Activated CD8-positive, alpha-beta memory T cell treated with anti-CD3 and anti-CD28 coated beads, Interleukin-2, amount 50 U/mL, for 4 hours (primary cell): Measurements from ENCODE around the gene RNF121.

Experiments
- DNase-seq: peaks from one replicate; pipeline ENCODE4 v3.0.0-alpha.2; 2020

Gene RNF121

GRCh38 chr11:72007089-72007476, 78.2 kb downstream of the RNF121 start:
- no peak for DNase-seq

- DNase-seq: no peak
These were observed 78.7 kb downstream of the RNF121 start for GRCh38 chr11:72007587-72007986.

GRCh38 chr11:72008728-72009127, 79.9 kb downstream of the RNF121 start:
- DNase-seq: no peak

DNA sequence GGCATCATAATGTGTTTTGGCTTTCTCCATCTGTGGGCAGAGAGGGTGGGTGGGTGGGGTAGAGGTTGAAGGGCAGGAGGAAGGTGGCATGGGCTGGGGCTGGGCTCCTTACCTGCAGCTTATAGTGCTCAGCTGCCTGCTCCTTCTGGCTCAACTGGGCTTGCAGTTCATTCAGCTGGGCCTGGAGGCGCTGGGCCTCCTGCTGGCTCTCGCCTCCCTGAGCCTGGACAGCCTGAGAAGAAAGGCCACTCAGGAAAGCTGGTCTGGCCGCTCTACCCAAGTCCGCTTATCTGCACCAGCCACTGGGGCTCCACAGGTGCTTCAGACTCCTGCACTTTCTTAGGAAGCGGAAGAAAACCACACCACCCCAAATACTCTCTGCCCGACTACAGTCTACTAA, 80.3 kb downstream of the RNF121 start:
- no peak for DNase-seq

DNA sequence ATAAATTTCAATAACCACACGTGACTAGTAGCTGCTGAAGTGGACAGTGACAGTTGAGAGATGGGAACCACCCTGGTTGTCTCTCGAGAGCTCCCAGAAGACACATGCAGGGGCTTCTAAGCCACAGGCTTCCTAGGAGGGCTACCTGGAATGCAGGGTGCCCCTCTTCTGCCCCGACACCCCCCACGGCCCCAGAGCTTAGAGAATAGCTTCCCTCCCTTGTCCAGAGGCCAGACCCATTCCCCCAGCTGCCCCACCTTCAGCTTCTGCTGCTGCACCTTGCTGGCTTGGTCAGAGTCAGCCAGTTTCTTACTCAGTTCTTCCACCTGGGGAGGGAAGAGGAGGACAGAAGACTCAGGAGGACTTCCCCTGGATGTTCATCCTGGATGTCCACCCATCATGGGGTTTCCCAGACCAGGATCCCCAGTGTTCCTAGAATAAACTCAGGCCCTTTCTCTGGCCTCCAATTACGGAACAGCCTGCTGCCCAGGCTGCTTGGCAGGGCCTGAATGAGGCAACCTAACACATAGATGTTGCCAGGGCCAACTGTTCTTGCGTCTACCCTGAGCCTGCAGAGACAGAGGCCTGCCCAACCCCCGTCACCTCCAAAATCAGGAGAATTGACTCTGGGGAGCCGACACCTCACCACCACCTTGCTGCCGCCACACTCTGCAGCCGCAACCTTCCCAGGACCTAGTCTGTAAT, 81.8 kb downstream of the RNF121 start:
- no peak for DNase-seq

DNA sequence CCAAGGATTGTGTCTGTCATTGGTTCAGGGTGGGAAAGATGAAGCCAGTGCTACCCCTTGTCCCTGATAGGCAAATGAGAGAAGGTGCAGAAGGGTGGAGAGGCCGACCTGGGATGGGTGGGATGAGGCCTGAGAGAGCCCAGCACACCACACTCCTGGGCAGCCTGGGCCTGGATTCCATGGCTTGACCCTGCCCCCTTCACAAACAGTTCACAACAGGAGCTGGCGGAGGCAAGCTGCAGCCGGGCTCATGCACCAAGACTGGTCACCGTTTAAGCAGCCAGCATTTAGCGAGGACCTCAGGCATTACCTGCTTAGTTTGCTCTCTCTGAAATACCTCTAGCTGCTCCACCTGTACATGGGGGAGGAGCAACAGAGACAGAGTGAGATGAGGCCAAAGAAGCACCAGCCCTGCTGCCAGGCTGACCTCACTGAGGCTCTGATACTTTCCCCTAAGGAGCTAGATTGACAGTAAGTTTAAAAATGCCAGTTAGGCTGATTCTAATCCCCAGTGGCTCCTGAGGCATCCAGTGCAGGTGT, 83.3 kb downstream of the RNF121 start:
- no peak for DNase-seq

GRCh38 chr11:72012897-72013721, 84.3 kb downstream of the RNF121 start:
- DNase-seq: no peak

DNA sequence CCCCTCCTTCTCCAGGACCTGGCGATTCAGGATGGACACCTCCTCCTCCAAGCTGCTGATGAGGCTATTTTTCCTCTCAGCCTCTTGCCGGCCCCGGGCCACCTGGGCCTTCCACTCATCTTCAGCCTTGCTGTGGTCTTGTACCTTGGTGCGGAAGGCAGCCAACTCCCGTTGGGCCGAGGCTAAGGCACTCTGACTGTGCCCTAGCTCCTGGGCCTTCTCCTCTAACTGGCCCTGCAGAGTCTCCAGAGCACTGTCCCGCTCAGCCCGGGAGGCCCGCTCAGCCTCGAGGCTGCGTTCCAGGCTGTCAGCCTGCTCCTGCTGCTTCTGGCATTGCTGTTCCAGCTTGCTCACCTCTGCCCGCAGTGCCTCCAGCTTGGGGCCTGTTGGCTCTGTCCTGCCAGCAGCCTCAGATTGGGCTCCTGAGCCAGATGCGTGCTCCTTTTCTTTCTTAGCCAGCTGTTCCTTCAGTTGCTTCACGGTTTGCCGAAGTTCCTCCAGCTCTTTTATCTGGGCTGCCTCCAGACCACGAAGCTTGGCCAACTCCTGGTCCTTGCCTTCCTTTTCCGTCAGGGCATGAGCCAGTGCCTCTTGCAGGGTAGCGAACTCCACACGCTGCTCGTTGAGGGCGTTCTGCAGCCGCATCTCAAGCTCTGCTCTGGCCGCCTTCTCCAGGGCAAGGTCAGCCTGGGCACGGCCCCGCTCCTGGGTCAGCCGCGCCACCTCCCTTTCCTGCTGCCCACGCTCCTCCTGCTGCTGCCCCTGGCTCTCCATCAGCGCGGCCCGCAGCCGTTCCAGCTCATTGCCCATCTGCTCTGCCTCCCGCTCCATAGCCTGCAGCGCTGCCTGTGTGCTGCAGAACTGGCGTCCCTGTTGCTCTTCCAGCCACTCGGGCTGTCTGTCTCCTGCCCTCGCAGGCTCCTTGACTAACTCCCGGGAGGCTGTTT, 85.2 kb downstream of the RNF121 start:
- no peak for DNase-seq

- DNase-seq: no peak
These were observed 86.0 kb downstream of the RNF121 start for GRCh38 chr11:72014761-72015320.

DNA sequence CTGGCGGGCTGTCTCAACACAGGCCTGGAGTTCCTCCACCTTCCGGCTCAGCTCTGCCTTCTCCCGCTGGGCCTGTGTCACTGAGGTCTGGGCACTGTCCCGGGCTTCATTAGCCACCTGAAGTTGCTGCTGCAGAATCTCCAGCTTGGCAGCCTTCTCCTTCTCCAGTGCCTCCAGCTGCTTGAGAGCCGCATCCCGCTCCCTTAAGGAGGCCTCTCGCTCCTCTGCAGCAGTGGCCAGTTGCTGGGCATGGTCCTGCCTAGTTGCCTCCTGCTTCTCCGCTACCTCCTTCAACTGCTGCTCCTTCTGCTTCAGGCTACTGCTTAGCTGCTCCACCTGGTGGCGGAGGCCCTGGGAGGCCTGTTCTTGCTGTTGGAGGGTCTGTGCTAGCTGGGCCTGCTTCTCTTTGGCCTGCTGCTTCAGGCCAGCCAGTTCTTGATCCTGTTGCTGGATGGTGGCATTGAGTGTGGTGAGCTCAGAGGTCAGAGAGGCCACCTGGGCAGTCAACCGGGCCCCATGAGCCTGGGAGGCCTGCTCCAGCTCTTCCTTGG, 86.7 kb downstream of the RNF121 start:
- no peak for DNase-seq

DNA sequence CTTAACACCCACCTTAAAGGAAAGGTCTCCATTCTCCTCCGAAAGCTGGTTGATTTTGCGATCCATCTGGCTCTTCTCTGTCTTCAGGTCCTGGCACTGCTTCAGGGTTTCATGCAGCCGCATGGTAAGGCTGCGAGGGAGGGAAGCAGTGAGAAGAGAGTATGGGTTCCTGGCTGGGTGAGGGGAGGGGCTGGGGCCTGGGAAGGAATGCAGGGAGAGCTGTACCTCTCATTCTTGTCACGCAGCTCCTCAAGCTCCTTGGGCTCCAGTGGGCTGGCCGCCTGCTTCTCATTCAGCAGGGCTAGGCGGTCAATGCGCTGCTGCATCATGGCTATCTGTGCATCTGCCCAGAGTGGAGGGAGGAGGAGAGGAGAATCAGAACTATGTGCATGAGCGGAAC, 89.3 kb downstream of the RNF121 start:
- no peak for DNase-seq

DNA sequence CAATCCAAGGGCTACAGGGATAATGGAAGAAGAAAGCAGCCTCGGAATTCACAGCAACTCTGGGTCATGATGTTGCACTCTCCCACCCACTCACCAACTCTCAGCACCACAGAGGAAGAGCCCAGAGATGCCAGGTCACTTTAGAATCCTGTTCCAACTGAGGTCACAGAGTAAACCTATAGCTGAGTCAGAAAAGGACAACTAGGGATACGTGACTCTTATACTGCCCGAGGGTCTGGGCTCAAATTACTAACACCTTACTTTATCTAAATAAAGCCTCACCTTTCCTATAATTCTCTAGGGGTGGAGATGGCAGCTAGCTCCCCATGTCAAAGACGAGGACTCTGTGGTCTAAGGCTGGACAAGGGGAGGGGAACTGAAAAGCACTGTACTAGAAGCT, 94.5 kb downstream of the RNF121 start:
- no peak for DNase-seq

DNA sequence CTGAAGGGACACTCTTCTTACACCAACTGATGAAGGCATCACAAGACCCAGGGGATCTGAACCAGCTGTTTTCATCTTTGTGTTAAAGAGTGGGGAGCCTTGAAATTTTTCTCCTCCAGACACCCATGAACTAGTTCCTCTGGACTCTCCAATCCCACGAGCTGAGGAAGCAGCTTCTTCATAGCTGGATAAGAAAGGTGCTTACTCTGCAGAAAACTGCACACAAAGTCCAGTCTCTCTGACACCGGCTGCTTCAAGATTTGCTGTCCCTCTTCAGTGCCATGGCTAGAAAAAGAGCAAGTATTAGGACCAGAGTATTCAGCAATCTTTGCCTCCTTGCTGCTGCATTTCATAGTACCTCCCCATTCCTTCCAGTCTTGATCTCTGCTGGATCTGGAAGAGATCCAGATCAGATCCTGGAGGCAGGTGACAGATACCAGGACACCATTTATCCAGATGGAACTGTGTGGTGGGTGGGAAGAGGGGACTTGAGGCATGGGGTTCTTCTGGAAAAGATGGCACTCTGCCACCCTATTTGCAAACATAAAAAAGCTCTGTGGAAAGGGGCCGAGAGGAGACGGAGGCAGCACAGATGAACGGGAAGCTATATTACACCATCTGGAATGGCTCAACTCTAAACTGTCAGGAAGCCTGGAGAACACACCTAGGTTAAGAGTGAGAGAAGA, 95.4 kb downstream of the RNF121 start:
- DNase-seq: no peak

- DNase-seq: no peak
These were observed 97.2 kb downstream of the RNF121 start for GRCh38 chr11:72026090-72026489.

GRCh38 chr11:72030472-72031045, 101.7 kb downstream of the RNF121 start:
- DNase-seq: no peak

DNA sequence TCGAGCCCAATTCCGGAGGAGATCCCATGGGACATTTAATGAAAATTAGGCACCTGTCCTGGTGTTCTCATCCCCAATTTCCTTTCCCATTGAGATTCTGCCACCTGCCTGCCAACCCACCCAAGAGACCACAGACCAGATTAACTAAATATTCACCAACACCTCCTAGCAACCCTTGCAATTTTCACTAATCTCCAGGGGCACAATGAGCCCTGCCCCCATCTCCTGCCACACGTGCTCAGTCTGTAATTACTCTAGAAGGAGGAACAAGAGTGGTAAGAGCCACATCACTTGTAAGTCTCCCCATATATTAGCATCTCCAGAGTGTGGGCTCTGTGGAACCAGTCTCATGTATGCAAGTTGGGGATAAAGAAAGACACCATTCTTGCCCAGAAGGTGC, 107.8 kb downstream of the RNF121 start:
- DNase-seq: no peak

- DNase-seq: no peak
These were observed 108.9 kb downstream of the RNF121 start for GRCh38 chr11:72037554-72038311.

- no peak for DNase-seq
These were observed 109.6 kb downstream of the RNF121 start for GRCh38 chr11:72038491-72038890.

DNA sequence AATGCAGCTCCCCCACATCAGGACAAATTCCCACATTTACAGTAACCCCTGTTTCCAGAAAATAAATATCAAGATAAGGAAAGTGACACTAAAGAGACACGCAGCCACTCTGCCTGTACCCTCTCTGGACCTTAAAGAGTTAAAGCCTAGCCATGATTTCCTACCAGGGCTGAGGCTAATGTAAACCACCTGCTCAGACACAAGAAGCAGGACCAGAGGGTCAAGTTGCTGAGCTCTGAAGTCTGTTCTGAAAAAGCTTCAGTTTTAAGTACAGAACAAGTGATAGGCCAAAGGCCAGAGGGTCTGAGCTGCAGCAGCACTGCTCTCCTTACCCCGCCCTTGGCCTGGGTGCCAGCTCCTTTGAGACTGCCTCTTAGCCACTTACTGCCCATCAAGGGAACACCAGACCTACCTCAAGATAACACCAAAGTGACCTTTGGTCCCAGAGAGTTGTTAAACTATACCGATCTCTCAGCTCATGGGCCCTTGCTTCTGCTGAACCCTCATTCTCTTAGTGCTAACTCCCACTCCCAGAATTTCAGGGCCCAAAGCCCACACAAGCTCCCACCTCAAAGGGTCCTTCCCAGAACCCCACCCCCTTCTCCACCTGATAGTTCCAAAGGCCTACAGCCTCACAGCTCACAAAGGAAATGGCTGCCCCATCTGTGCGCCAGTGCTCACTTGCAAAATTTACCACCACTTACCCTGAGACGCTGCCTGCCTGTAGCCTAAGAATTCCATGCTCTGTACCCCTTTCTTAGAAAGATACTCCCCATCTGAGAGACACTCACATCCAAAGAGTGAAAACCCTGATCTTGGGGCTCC, 110.4 kb downstream of the RNF121 start:
- DNase-seq: no peak
